OCI-LY3 (cell line): Measurements from ENCODE around the gene MRPL10.

Experiments used
- H2AFZ ChIP-seq: fragments of 200-600, 300-600 bp; shearing (Covaris generic); 2 replicates; pipeline ENCODE4 v1.6.0; 2014; ENCODE audit warnings: antibody characterized with exemption, low read depth, low read length
- H3K27ac ChIP-seq: fragments of 200-600, 300-600 bp; sonication (generic); 2 replicates; pipeline ENCODE4 v1.5.1; 2014; ENCODE audit warnings: mild to moderate bottlenecking, low read length, moderate library complexity, mixed read lengths
- H3K27me3 ChIP-seq: fragments of 200-600, 300-600 bp; sonication (generic); 2 replicates; pipeline ENCODE4 v1.6.1; 2014; ENCODE audit warnings: low read depth, low read length, mixed read lengths
- H3K36me3 ChIP-seq: fragments of 200-600, 300-600 bp; sonication (generic); replicated peaks from 2 replicates; pipeline ENCODE3; 2014; ENCODE audit warnings: low read depth, low read length, mixed read lengths
- H3K4me1 ChIP-seq: fragments of 300-600, 200-600 bp; sonication (generic); 2 replicates; pipeline ENCODE4 v1.6.1; 2014; ENCODE audit warnings: low read length, mixed read lengths
- H3K4me2 ChIP-seq: fragments of 200-600, 300-600 bp; sonication (generic); 2 replicates; pipeline ENCODE4 v1.6.1; 2014; ENCODE audit warnings: low read length, mixed read lengths
- H3K4me3 ChIP-seq: fragments of 300-600, 200-600 bp; sonication (generic); 2 replicates; pipeline ENCODE4 v1.5.1; 2014; ENCODE audit warnings: antibody characterized with exemption, mild to moderate bottlenecking, low read length, moderate library complexity
- H3K79me2 ChIP-seq: fragments of 300-600, 200-600 bp; shearing (Covaris generic); 2 replicates; pipeline ENCODE4 v1.6.1; 2014; ENCODE audit warnings: mild to moderate bottlenecking, low read length, mixed read lengths
- H3K9ac ChIP-seq: fragments of 300-600, 200-600 bp; shearing (Covaris generic); 2 replicates; pipeline ENCODE4 v1.6.0; 2014; ENCODE audit warnings: mild to moderate bottlenecking, low read length, moderate library complexity
- H3K9me3 ChIP-seq: fragments of 200-600, 300-600 bp; shearing (Covaris generic); 2 replicates; pipeline ENCODE4 v1.6.1; 2014; ENCODE audit warnings: low read length, mixed read lengths; ENCODE audit not compliant: insufficient read depth
- H4K20me1 ChIP-seq: fragments of 200-600, 300-600 bp; sonication (generic); 2 replicates; pipeline ENCODE4 v1.6.1; 2016; ENCODE audit warnings: low read length, mixed read lengths; ENCODE audit not compliant: insufficient read depth
- CTCF ChIP-seq: fragments of 200-600, 300-600 bp; sonication (generic); IDR thresholded peaks from 2 replicates; pipeline ENCODE4 v1.5.1; 2014; ENCODE audit warnings: antibody characterized with exemption, low read length, low read depth
- EZH2phosphoT487 ChIP-seq: fragments of 200-600 bp; shearing (Covaris generic); IDR thresholded peaks from 2 replicates; pipeline ENCODE4 v1.6.1; 2018; ENCODE audit warnings: antibody characterized with exemption, mixed run types, low read depth

MRPL10 gene

DNA sequence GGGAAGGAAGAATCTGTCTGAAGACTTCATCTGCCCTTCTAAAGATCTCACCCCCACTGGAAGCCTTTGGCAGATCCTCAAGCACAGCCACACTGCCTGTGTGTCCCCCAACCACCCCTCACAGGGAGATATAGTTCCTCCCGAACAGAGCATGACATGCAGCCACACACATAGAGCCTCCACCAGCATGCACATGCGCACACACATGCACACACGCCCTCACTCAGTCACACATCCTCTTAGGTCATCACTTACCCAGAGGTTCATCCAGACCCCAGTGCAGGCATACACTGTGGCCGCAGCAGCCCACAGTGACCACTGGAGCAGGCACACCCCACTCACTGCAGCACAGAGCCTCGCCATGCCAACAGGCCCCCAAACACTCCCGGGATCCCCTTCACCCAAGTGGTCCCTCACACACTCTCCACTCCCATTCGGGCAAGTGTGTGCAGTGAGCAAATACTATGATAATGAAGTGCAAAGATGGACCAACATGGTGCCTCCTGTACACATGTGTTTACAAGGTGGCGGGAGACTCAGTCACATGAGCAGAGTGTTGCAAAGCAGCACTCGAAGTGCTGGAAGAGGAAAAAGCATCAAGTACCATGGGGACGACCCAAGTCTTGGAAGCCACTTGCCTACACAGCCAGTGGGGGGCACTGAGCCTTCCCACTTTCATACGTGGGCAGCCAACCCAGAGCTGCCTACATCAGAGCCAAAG is 36.6 kb upstream of the MRPL10 start:
- no peak overlapping the region; the same call in 1 of the 2 replicates for H3K9ac ChIP-seq
- H3K27me3 ChIP-seq, result no peaks in the 10 kb centered on the region
- TF ChIP-seq CTCF (no peak), EZH2phosphoT487 (no peak)
- peaks cover 80% of the 10 kb centered on the region for H3K4me1 ChIP-seq
- no peaks in the 10 kb centered on the region for H3K9me3 ChIP-seq
- no peaks in the 10 kb centered on the region for H4K20me1 ChIP-seq
- H3K4me3 ChIP-seq, result no peak overlapping the region
- H3K4me2 ChIP-seq, result no peak overlapping the region
- no peak overlapping the region for H2AFZ ChIP-seq
- H3K36me3 ChIP-seq, result no peaks in the 10 kb centered on the region
- no peaks in the 10 kb centered on the region for H3K79me2 ChIP-seq
- peak overlapping the region; percentile 6; the same call in 1 of the 2 replicates for H3K27ac ChIP-seq

- Histone ChIP-seq H3K79me2 (no peaks in the 10 kb centered on the region), H4K20me1 (no peaks in the 10 kb centered on the region), H3K27me3 (no peaks in the 10 kb centered on the region), H3K4me1 (peaks cover 77% of the 10 kb centered on the region), H2AFZ (no peak overlapping the region), H3K4me2 (no peak overlapping the region), H3K27ac (peak overlapping the region; percentile 6; the same call in 1 of the 2 replicates), H3K36me3 (no peaks in the 10 kb centered on the region), H3K9me3 (no peaks in the 10 kb centered on the region), H3K9ac (no peak overlapping the region), H3K4me3 (no peak overlapping the region)
- TF ChIP-seq CTCF (no peak), EZH2phosphoT487 (no peak)
Observed at GRCh38 chr17:47866941-47867340, 35.6 kb upstream of the MRPL10 start.

DNA sequence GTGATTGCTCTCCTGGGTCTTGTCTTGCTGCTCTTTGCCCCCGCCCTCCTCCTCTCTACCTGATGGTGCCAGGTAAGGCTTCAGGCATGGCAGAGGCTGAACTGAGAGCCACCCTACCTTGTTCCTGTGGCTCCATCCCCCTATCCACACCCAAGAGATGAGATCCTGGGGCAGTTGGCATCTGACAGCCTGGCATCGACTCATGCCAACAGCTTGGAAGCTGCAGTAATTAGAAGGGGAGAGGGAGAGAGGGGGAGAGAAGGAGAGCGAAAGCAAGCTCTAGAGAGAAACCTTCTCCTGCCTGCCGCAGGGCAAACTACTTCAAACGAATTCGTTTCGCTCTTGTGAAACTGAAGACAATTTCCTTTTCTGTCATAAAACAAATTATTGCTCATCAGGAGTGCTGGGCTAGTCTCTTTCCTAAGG is 33.5 kb upstream of the MRPL10 start:
- Histone ChIP-seq H3K9ac (peak overlapping the region; percentile 75), H3K4me3 (peak overlapping the region; percentile 73), H3K9me3 (no peaks in the 10 kb centered on the region), H3K4me1 (peaks cover 56% of the 10 kb centered on the region), H2AFZ (peak overlapping the region; percentile 66), H4K20me1 (no peaks in the 10 kb centered on the region), H3K79me2 (no peaks in the 10 kb centered on the region), H3K4me2 (peak overlapping the region; percentile 98), H3K27ac (peak overlapping the region; percentile 81), H3K36me3 (no peaks in the 10 kb centered on the region), H3K27me3 (no peaks in the 10 kb centered on the region)
- no peak for TF ChIP-seq EZH2phosphoT487
- TF ChIP-seq CTCF, result no peak

DNA sequence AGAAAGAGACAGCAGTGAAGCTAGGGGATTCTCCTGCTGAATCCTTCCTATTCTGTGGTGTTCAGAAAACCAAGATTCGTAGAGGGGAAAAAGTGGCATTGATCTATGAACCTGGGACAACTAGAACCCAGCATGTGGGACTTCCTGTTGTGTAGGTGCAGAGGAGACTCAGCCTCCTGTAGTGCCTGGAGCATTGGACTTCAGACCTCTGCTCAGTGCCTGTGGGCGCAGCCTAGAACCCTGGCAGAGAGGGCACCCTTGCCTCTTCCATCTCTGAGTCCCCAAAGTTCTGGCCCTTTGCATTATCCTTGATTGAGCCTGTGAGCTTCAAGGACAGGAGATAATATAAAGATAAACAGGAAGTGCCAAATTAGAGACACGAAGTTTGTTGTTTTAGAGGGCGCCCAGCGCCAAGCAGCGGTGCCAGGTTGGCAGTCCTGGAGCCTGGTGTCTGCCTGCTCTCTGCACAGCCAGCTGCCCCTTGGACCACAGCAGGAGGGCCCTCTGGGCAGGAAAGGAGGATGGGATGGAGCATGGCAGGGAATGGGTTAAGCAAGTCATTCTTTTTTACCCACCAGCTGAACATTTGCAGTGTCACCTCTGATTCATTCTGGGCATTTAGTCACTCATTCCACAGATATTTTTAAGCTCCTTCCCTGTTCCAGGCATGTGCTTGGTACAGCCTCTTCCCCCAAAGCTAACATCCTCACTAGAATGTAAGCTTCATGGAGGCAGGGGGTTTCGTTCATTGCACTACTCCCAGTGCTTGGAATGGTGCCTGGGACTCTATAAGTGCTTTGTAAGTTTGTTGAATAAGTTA is 31.5 kb upstream of the MRPL10 start:
- H3K9me3 ChIP-seq, result no peaks in the 10 kb centered on the region
- TF ChIP-seq EZH2phosphoT487, result no peak
- no peak for TF ChIP-seq CTCF
- H4K20me1 ChIP-seq, result no peaks in the 10 kb centered on the region
- peak overlapping the region; percentile 52; the same call in 1 of the 2 replicates for H2AFZ ChIP-seq
- peaks cover 40% of the 10 kb centered on the region for H3K4me1 ChIP-seq
- no peaks in the 10 kb centered on the region for H3K36me3 ChIP-seq
- no peak overlapping the region for H3K4me2 ChIP-seq
- no peak overlapping the region for H3K4me3 ChIP-seq
- no peaks in the 10 kb centered on the region for H3K79me2 ChIP-seq
- H3K27ac ChIP-seq, result no peak overlapping the region
- no peaks in the 10 kb centered on the region for H3K27me3 ChIP-seq
- no peak overlapping the region for H3K9ac ChIP-seq
